Prostate gland (tissue), 2 donors: Measurements from ENCODE around the gene TVP23A. TPM values are rescaled to one million over a fixed set of nuclear protein-coding genes. Genes with fewer than 3 reads are reported as not detected.

ENCODE experiments used
- DNase-seq: peaks from one replicate; pipeline ENCODE4 v3.0.0-alpha.2; 2019; ENCODE audit warnings: low spot score
- H3K27ac ChIP-seq, 2 donors: fragments of 200-600 bp; sonication (generic); 2 replicates each; pipeline ENCODE4 v1.5.1; 2017 to 2019
- H3K27me3 ChIP-seq: fragments of 200-600 bp; sonication (generic); replicated peaks from 2 replicates; pipeline ENCODE4 v1.5.1; 2019; ENCODE audit not compliant: insufficient read depth
- H3K36me3 ChIP-seq, 2 donors: fragments of 200-600 bp; sonication (generic); 1 replicate in 1 of 2; 2 replicates in 1 of 2; pipeline versions ENCODE4 v1.5.1 to v1.8.1; 2017 to 2019
- H3K4me1 ChIP-seq: fragments of 200-600 bp; sonication (generic); replicated peaks from 2 replicates; pipeline ENCODE4 v1.5.1; 2019
- H3K4me3 ChIP-seq, 2 donors: fragments of 200-600 bp; sonication (generic); 2 replicates each; pipeline ENCODE4 v1.5.1; 2017 to 2019
- H3K9me3 ChIP-seq: fragments of 200-600 bp; sonication (generic); 2 replicates; pipeline ENCODE4 v1.5.1; 2017
- CTCF ChIP-seq, 4 experiments: fragments of 200-600 bp in 2 of 4; fragments of 450-650 bp in 2 of 4; sonication (generic) in 2 of 4; IDR thresholded peaks; 1 replicate in 3 of 4; 2 replicates in 1 of 4; pipeline ENCODE4 v1.5.1; 2016 to 2019; ENCODE audit warnings: antibody characterized with exemption in 4 of 4, mild to moderate bottlenecking in 2 of 4, moderate library complexity in 2 of 4
- POLR2A ChIP-seq: fragments of 450-650 bp; IDR thresholded peaks from one replicate; pipeline ENCODE4 v1.6.1; 2016; ENCODE audit warnings: antibody characterized with exemption, mild to moderate bottlenecking
- POLR2AphosphoS5 ChIP-seq: sonication (generic); formaldehyde crosslinking; IDR thresholded peaks from one replicate; pipeline ENCODE4 v1.6.1; 2017; ENCODE audit warnings: antibody characterized with exemption
- WGBS: methylation state at CpG from one replicate; pipeline ENCODE4 v1.1.5; 2018; 5-methylcytosine and 5-hydroxymethylcytosine counted together
- intact Hi-C: fragments of 100-400 bp; cut with DNase I; formaldehyde crosslinking; loops from one replicate; pipeline ENCODE4 v1.14.2; 2022
- total RNA-seq, 2 donors: library from RNA; depleted of rRNA; stranded (reverse); fragments of >200 nt; gene quantifications; one replicate each; pipeline ENCODE4 v1.1.0, GENCODE V29; 2016

Gene TVP23A
- total RNA-seq, 2 donors from 2014 or later, result 0.27 to 5.8 TPM

- Histone ChIP-seq H3K36me3 (no peaks in the 10 kb centered on the region), H3K9me3 (no peaks in the 10 kb centered on the region), H3K27ac (no peak overlapping the region), H3K27me3 (peaks cover 2% of the 10 kb centered on the region), H3K4me3 (no peak overlapping the region), H3K4me1 (no peaks in the 10 kb centered on the region)
- no peak for DNase-seq
- 68% methylated on average over 10 of the region's 10 CpGs for WGBS
- TF ChIP-seq POLR2AphosphoS5 (no peak), POLR2A (no peak), CTCF (IDR thresholded peaks at IDR 0.05) (no peak)
- intact Hi-C loops, result loop anchor here (5.0 kb wide), 1 partner anchor 51 kb away; no protein-coding TSS in a partner anchor
These were observed 20.2 kb upstream of the TVP23A start for GRCh38 chr16:10838621-10839278.

DNA sequence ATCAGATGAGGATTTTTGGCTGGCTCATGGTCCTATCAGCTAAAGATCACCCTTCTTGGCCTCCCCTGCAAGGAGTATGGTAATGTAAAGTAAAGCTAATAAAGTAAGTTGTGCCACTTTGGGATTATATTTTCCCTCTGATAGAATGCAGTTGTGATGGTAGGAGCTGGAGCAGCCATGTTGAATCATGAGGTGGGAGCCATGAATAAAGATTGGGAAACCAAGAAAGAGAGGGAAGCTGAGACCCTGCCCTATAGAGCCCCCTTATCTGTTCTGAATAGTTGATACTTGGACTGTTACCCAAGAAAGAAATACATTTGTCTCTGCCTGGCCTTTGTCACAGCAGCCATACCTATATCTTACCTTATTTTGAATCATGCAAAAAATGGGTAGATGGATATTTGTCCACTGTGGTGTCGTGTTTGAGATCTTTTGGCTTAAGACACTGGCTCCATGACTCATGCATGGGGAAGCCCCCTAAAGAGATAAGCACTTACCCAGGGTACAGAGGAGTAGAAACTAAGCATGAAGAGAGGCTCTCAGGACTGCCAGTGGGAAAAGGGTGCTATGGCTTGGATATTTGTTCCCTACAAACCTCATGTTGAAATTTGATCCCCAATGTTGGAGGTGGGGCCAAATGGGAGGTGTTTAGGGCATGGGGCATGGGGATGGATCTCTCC lies 17.7 kb upstream of the TVP23A start:
- TF ChIP-seq CTCF (IDR thresholded peaks at IDR 0.05), result no peak
- no peak for TF ChIP-seq POLR2A
- TF ChIP-seq POLR2AphosphoS5, result no peak
- 88% methylated on average over 1 of the region's 1 CpG for WGBS
- H3K9me3 ChIP-seq, result no peaks in the 10 kb centered on the region

DNA sequence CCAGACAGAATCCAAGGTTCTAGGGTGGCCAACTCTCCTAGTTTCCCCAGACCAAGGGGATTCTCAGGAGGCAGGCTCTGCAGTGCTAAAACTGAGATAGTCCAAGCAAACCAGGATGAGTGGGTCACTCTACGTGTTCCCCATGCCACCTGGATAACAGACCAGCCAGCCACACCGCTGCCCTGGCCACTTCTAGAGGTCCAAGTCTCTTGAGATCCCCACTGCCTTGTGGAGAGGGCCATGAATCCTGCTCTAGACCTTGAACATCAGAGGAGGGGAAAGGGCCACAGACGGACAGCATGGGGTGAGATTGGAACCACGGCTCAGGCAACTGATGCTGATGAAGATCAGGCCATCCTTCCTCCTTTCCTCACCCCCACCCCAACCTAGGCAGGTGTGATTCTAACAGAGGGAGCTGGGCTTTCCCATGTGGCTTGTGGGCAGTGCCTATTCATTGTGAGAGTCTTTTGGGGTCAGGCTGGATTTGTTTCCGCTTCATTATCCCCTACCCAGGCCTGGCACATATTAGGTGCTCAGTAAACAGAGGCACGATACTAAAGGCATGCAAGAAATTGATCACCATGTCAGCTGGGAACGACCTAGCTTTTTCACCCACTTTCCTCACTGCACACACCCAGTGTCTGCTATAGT lies 16.8 kb upstream of the TVP23A start:
- Histone ChIP-seq H3K4me1 (no peaks in the 10 kb centered on the region), H3K27ac (no peak overlapping the region), H3K27me3 (no peaks in the 10 kb centered on the region), H3K4me3 (no peak overlapping the region), H3K36me3 (no peaks in the 10 kb centered on the region), H3K9me3 (no peaks in the 10 kb centered on the region)
- intact Hi-C loops, result loop anchor here (5.0 kb wide), 1 partner anchor 48 kb away; no protein-coding TSS in a partner anchor
- no peak for DNase-seq
- 87% methylated on average over 7 of the region's 7 CpGs for WGBS
- TF ChIP-seq POLR2A (no peak), POLR2AphosphoS5 (no peak), CTCF (IDR thresholded peaks at IDR 0.05) (no peak)

More for the DNA sequence above, 17.7 kb upstream of the TVP23A start:
- no peak overlapping the region for H3K27ac ChIP-seq
- no peaks in the 10 kb centered on the region for H3K4me1 ChIP-seq
- intact Hi-C loops, result loop anchor here (5.0 kb wide), 1 partner anchor 49 kb away; no protein-coding TSS in a partner anchor
- DNase-seq, result no peak
- H3K4me3 ChIP-seq, result no peak overlapping the region
- H3K27me3 ChIP-seq, result no peaks in the 10 kb centered on the region
- H3K36me3 ChIP-seq, result no peaks in the 10 kb centered on the region

GRCh38 chr16:10834766-10835165 lies 16.2 kb upstream of the TVP23A start:
- Histone ChIP-seq H3K4me3 (no peak overlapping the region), H3K9me3 (no peaks in the 10 kb centered on the region), H3K36me3 (no peaks in the 10 kb centered on the region), H3K27me3 (no peaks in the 10 kb centered on the region), H3K27ac (no peak overlapping the region), H3K4me1 (no peaks in the 10 kb centered on the region)
- WGBS, result 90% methylated on average over 1 of the region's 1 CpG
- DNase-seq, result no peak
- TF ChIP-seq POLR2AphosphoS5 (no peak), POLR2A (no peak), CTCF (IDR thresholded peaks at IDR 0.05) (no peak)
- intact Hi-C loops, result loop anchor here (5.0 kb wide), 1 partner anchor 47 kb away; no protein-coding TSS in a partner anchor
